ENCODE data around the gene PPP1R37. TPM values are rescaled to one million over a fixed set of nuclear protein-coding genes. Genes with fewer than 3 reads are reported as not detected.

Gene PPP1R37
- total and polyA plus RNA-seq, 2 of the 8 experiments (the other 6 are each of a cell fraction or from before 2014, with no cell fraction given): 14.6 to 25.7 TPM

DNA sequence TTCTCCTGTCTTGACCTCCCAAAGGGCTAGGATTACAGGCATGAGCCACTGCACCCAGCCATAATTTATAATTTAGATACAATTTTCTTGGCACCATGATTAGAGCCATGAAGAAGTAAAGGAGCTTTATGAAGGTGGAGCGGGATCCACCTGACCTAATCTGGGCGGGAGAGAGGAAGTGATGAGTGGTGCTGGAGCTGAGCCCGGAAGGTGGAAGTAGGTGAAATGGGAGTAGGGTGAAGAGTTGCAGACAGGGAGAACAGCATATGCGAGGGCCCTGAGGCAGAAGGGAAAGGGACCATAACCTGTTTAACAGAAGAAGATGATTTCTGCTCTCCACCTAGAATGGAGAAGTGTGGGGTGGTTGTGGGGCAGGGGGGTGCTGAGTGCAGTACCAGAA, 89.8 kb downstream of the PPP1R37 start:
- ChIA-PET CTCF (ENCODE audit: partially characterized antibody) (interaction anchor here (0.6 to 8.1 kb wide), 8 partner anchors 8 to 286 kb away, joined by 3 to 54 read pairs (median 4); no protein-coding TSS in a partner anchor), POLR2A (ENCODE audit: partially characterized antibody) (interaction anchor here (0.6 to 1.6 kb wide), 3 partner anchors 36 to 146 kb away, joined by 3 to 4 read pairs (median 4); no protein-coding TSS in a partner anchor)
- no peak for FAIRE-seq

More for the DNA sequence above, 89.8 kb downstream of the PPP1R37 start:
- 88% methylated on average over 4 of the region's 4 CpGs; no CpG with 5 or more reads in 1 of the 2 experiments for WGBS, 2 experiments (ENCODE audit: extremely low coverage in 1 of 2, insufficient coverage in 1 of 2, insufficient read length in 1 of 2, insufficient replicate concordance in 2 of 2, low coverage in 1 of 2, low lambda C conversion rate in 2 of 2, missing lambda C conversion rate in 1 of 2)
- H3K56ac ChIP-seq (replicated peaks; ENCODE audit: insufficient read length, low read depth, low read length): no peak overlapping the region
- peaks cover 0 to 8% (median 2%) of the 10 kb centered on the region in 4 experiments; a peak in 5 of 7 replicates for H3K4me1 ChIP-seq (replicated peaks in 1 of 4; ENCODE audit: control insufficient read depth in 3 of 4, insufficient read depth in 4 of 4, low read length in 3 of 4)
- no peak overlapping the region for H3K9ac ChIP-seq (replicated peaks in 1 of 4; ENCODE audit: extremely low read depth in 1 of 4, low read depth in 3 of 4, low read length in 3 of 4)
- H2BK15ac ChIP-seq (ENCODE audit: low read length): no peak overlapping the region
- no peak overlapping the region for H3K4me2 ChIP-seq (ENCODE audit: insufficient read depth in 1 of 2, low read depth in 2 of 2, low read length in 2 of 2)
- no peak overlapping the region for H2BK20ac ChIP-seq (ENCODE audit: low read length)
- DNase-seq (ENCODE audit: low read depth in 1 of 2, low spot score in 2 of 2): no peak
- H3K79me1 ChIP-seq (ENCODE audit: low read depth, low read length): peaks cover 2% of the 10 kb centered on the region
- H3K4ac ChIP-seq (replicated peaks; ENCODE audit: insufficient read length, low read depth, low read length): no peak overlapping the region
- no peak overlapping the region for H3K27ac ChIP-seq (ENCODE audit: low read depth, low read length)
- H3K23me2 ChIP-seq (ENCODE audit: low read depth, low read length): peaks cover 9% of the 10 kb centered on the region
- no peak overlapping the region for H3K18ac ChIP-seq (ENCODE audit: extremely low read depth, low read length)
- H3K14ac ChIP-seq (ENCODE audit: insufficient read length): no peak overlapping the region
- H2AK5ac ChIP-seq (ENCODE audit: low read depth, low read length): no peak overlapping the region
- H2AFZ ChIP-seq (ENCODE audit: low read length): no peak overlapping the region
- H3K9me3 ChIP-seq (ENCODE audit: insufficient read depth in 2 of 2, low read depth in 1 of 2, low read length in 1 of 2): no peaks in the 10 kb centered on the region
- H4K8ac ChIP-seq (ENCODE audit: extremely low read depth, insufficient read depth, low read length): no peak overlapping the region
- peaks cover 2% of the 10 kb centered on the region in 2 experiments for H4K20me1 ChIP-seq (replicated peaks in 1 of 2; ENCODE audit: control insufficient read depth in 1 of 2, insufficient read depth in 2 of 2, low read length in 2 of 2)
- no peak overlapping the region for H4K5ac ChIP-seq (ENCODE audit: insufficient read length, low read depth, low read length)
- H3K4me3 ChIP-seq (ENCODE audit: extremely low read depth in 1 of 4, insufficient read depth in 2 of 4, low read depth in 3 of 4, low read length in 4 of 4): no peak overlapping the region
- no peak overlapping the region for H3K23ac ChIP-seq (ENCODE audit: insufficient read length)
- no peak overlapping the region for H2BK12ac ChIP-seq (ENCODE audit: low read depth, low read length)
- no peak overlapping the region for H2BK5ac ChIP-seq (ENCODE audit: low read depth, low read length)
- H2BK120ac ChIP-seq (replicated peaks; ENCODE audit: low read depth, low read length): no peak overlapping the region
- TF ChIP-seq SRF (IDR thresholded peaks at IDR 0.05; ENCODE audit: low read depth, low read length) (no peak), NRF1 (IDR thresholded peaks at IDR 0.05; ENCODE audit: low read depth, low read length) (no peak), CHD2 (IDR thresholded peaks at IDR 0.05; ENCODE audit: low read length) (no peak), POU5F1 (IDR thresholded peaks at IDR 0.05; ENCODE audit: low read depth, low read length) (no peak), TCF12 (IDR thresholded peaks at IDR 0.05; ENCODE audit: low read depth, low read length) (no peak), RXRA (IDR thresholded peaks at IDR 0.05; ENCODE audit: insufficient read depth, low read depth, low read length) (no peak), CBX5 (IDR thresholded peaks at IDR 0.05; ENCODE audit: low read depth, low read length) (no peak), SP4 (IDR thresholded peaks at IDR 0.05; ENCODE audit: low read length) (no peak), EP300 (IDR thresholded peaks at IDR 0.05; ENCODE audit: borderline replicate concordance in 1 of 2, low read depth in 2 of 2, low read length in 2 of 2) (no peak), JUND (IDR thresholded peaks at IDR 0.05; ENCODE audit: low read length) (no peak), KDM5A (IDR thresholded peaks at IDR 0.05; ENCODE audit: low read length) (no peak), RNF2 (IDR thresholded peaks at IDR 0.05; ENCODE audit: borderline replicate concordance, low read depth, low read length, missing control alignments, poor library complexity, severe bottlenecking) (no peak), ASH2L (IDR thresholded peaks at IDR 0.05; ENCODE audit: low read length) (no peak), KDM4A (IDR thresholded peaks at IDR 0.05; ENCODE audit: low read depth, low read length, severe bottlenecking) (no peak)
- H3K27me3 ChIP-seq (replicated peaks in 1 of 4; ENCODE audit: control insufficient read depth in 3 of 4, extremely low read depth in 1 of 4, insufficient read depth in 3 of 4, low read length in 3 of 4): no peaks in the 10 kb centered on the region; a peak in 1 of 7 replicates
- H4K91ac ChIP-seq (replicated peaks; ENCODE audit: insufficient read length, low read length): no peak overlapping the region
- no peaks in the 10 kb centered on the region for H3K36me3 ChIP-seq (ENCODE audit: control insufficient read depth in 2 of 4, insufficient read depth in 4 of 4, low read length in 3 of 4)
- H3K79me2 ChIP-seq (ENCODE audit: control insufficient read depth in 1 of 2, insufficient read depth in 2 of 2, low read length in 2 of 2): peaks cover 0 to 6% of the 10 kb centered on the region in 2 experiments; a peak in 1 of 4 replicates
